NCI-H345 (cell line): ENCODE results near the gene XRN2.

ENCODE experiments used
- DNase-seq: peaks from one replicate; lab custom pipeline; 2025; lab: John Stamatoyannopoulos, UW

XRN2 gene

DNA sequence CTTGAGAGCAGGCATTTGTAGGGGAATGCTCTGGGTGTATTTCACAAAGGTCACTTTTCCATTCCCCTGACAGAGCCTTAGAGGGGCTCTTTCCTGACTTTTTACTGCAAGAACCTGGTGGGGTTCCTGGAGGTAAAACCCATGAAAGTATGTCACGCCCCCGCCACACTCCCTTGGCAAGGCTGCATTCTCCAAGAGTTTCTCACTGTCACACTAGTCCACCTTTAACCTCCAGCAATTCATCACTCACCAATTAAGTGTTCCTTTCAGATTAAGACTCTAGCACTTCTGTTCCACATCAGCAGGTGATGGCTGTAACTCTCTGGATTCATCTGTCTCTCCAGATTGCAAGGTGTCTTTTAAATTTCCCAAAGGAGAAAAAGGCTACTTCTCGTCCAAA is 126.9 kb downstream of the XRN2 start:
- DNase-seq, result no peak

DNA sequence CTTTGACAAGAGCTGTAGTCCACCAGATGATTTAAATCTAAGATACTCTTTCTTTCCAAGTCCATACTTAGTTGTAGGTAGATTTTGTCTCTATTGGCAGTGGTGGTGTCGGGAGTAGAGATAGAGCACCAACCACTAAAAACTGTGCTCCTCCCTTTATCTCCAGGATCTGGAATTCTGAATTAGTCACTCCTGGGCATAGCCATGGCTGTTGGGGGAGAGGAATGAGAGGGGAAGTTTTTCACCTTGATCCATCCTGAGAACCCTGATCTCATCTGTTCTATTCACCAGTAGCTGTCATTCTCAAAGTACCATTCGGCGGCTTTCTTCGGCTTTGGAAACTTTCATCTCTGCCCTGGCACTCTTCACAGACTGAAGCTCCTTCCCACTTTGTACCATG is 129.8 kb downstream of the XRN2 start:
- DNase-seq, result no peak

GRCh38 chr20:21433329-21433890 is 130.3 kb downstream of the XRN2 start:
- DNase-seq, result no peak

- no peak for DNase-seq
Measured at GRCh38 chr20:21435576-21435975, 132.4 kb downstream of the XRN2 start.

DNA sequence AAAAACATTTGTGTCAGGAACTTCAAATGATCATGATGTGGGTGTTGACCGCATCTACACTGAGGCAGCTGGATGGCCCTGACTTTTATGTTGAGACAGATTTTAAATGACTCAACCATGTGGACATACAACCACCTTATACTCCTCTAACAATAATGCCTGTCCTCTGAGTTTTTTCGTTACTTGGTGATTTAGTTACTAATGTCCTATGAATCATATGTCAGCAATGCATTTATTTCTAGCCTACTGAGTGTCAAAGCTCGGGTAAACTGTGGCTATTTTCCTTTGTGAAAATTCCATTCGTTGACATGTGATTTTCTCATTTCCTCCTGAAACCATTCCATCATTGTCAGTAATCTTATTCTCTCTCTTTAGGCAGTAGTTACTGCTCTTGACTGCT is 133.1 kb downstream of the XRN2 start:
- no peak for DNase-seq

GRCh38 chr20:21437248-21437647 is 134.1 kb downstream of the XRN2 start:
- no peak for DNase-seq

DNA sequence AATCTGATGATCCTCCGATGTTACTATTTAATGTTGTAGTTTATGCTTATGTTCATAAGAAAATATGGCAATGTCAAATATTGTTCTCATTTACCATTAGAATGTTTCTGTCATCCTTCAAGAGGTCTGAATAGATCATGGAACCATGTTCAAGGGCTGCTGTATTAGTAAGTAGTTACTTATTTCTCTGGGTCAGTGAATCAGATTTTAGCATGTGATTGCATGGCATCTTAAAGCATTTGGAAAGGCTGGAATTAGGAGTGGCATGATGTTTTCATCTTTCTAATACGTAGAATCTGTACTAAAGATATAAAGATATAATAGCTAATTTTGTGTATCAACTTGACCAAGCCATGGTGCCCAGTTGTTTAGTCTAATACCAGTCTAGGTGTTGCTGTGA is 134.7 kb downstream of the XRN2 start:
- no peak for DNase-seq
